Colonic mucosa (tissue), 4 donors: Measurements from ENCODE around the gene ESRRG. TPM values are rescaled to one million over a fixed set of nuclear protein-coding genes. Genes with fewer than 3 reads are reported as not detected.

ENCODE experiments used
- DNase-seq: peaks from one replicate; pipeline ENCODE4 v3.0.0-alpha.2; 2020
- H3K27ac ChIP-seq: fragments of 200-600 bp; one replicate; pipeline ENCODE4 v1.8.0; 2021
- H3K27me3 ChIP-seq: fragments of 200-600 bp; one replicate; pipeline ENCODE4 v1.8.0; 2021
- H3K36me3 ChIP-seq: fragments of 200-600 bp; one replicate; pipeline ENCODE4 v1.8.0; 2021
- H3K4me1 ChIP-seq: fragments of 200-600 bp; one replicate; pipeline ENCODE4 v1.8.0; 2021; ENCODE audit warnings: mild to moderate bottlenecking
- H3K4me3 ChIP-seq: fragments of 200-600 bp; one replicate; pipeline ENCODE4 v1.8.0; 2021
- H3K9ac ChIP-seq, 2 donors: one replicate each; pipeline ENCODE4 v1.7.0; 2013; ENCODE audit warnings: control low read depth in 2 of 2, low read depth in 2 of 2, low read length in 2 of 2
- H3K9me3 ChIP-seq: fragments of 200-600 bp; one replicate; pipeline ENCODE4 v1.8.0; 2021
- intact Hi-C: fragments of 100-400 bp; cut with DNase I; formaldehyde crosslinking; loops from one replicate; pipeline ENCODE4 v1.14.1; 2022
- total RNA-seq, 2 donors: library from RNA; stranded (reverse); fragmentation: NEBNext Ultra II Directional in 1 of 2; extraction: Animal tissue kit (Norgen Biotek cat#: 25700) in 1 of 2; gene quantifications; one replicate each; pipeline ENCODE4 v1.2.1, GENCODE V29; 2021
- TF ChIP-seq, protein P1 (sequence below): fragments of 200-600 bp; IDR thresholded peaks from one replicate; pipeline ENCODE4 v1.8.0; 2022; ENCODE audit warnings: antibody characterized with exemption, mild to moderate bottlenecking
- donor health status: healthy.
- donor health status: DM: no; HTN: no; CAD: no.
- donor health status: DM: no; HTN: no; CAD: no.

Gene ESRRG
- total RNA-seq, 2 donors from 2014 or later = 0.10 to 0.27 TPM

DNA sequence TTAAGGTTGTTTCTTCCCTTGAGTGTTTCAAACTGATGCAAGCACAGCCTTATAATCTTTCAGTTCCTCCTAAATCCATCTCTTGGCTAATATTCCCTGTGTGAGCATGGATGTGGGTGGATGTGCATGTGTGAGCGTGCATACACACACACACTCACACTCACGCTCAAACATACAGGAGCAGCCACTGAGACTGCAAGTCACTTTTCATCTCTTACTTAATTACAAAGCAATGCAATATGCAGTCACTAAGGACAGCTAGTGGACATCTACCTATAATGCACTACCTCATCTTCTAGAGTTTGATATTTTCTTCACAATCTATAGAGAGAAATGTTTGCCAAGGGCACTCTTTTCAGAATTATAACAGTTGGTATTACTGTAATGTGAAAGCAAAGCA lies 1.4 kb downstream of the ESRRG start:
- no peaks in the 10 kb centered on the region for H3K27me3 ChIP-seq
- DNase-seq = no peak
- H3K27ac ChIP-seq = no peak overlapping the region
- TF ChIP-seq, protein P1, sequence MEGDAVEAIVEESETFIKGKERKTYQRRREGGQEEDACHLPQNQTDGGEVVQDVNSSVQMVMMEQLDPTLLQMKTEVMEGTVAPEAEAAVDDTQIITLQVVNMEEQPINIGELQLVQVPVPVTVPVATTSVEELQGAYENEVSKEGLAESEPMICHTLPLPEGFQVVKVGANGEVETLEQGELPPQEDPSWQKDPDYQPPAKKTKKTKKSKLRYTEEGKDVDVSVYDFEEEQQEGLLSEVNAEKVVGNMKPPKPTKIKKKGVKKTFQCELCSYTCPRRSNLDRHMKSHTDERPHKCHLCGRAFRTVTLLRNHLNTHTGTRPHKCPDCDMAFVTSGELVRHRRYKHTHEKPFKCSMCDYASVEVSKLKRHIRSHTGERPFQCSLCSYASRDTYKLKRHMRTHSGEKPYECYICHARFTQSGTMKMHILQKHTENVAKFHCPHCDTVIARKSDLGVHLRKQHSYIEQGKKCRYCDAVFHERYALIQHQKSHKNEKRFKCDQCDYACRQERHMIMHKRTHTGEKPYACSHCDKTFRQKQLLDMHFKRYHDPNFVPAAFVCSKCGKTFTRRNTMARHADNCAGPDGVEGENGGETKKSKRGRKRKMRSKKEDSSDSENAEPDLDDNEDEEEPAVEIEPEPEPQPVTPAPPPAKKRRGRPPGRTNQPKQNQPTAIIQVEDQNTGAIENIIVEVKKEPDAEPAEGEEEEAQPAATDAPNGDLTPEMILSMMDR = no peak
- H3K4me3 ChIP-seq = no peak overlapping the region
- no peak overlapping the region for H3K9ac ChIP-seq
- intact Hi-C loops = no loop called here
- no peaks in the 10 kb centered on the region for H3K4me1 ChIP-seq
- H3K9me3 ChIP-seq = no peaks in the 10 kb centered on the region
- H3K36me3 ChIP-seq = no peaks in the 10 kb centered on the region

DNA sequence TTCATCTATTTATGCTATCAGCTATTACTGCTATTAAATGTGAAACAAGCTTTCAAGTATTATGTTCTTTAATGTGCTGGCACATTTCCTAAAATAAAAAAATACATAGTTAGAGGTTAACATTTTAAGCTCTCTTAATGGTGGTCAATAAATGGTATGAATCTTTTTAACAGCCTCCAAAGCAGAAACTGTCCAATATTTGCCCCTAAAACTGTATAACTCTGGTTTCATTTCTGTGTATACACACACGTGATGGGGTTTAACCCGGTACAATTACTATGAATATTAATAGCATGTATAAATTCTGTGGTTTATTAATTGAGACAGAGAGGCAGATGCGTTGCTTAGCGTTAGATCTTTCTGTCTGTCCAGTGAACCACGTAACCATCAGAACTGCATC lies 2.2 kb downstream of the ESRRG start:
- no peak overlapping the region for H3K4me3 ChIP-seq
- TF ChIP-seq, protein P1 = no peak
- no peaks in the 10 kb centered on the region for H3K36me3 ChIP-seq
- no peaks in the 10 kb centered on the region for H3K27me3 ChIP-seq
- H3K9me3 ChIP-seq = no peaks in the 10 kb centered on the region
- intact Hi-C loops = no loop called here
- H3K9ac ChIP-seq = no peak overlapping the region
- no peak for DNase-seq
- no peaks in the 10 kb centered on the region for H3K4me1 ChIP-seq
- no peak overlapping the region for H3K27ac ChIP-seq

DNA sequence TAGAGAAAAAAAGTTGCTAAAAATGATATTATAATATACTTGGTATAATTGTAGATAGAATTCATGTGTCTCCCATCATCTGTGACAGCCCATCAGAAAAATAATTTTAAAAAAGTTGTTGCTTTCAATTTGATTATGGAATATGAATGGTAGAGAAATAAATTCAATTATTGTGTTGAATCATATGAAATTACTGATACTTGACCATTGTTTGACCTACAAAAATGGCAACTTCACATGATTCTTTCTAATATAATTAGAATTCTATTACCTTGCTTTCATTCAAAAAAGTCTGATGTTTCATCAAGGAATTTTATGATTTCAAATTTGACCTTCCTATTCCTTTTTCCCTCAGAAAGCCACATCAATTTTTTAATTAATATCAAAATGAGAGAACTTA lies 11.5 kb downstream of the ESRRG start:
- intact Hi-C loops = no loop called here

DNA sequence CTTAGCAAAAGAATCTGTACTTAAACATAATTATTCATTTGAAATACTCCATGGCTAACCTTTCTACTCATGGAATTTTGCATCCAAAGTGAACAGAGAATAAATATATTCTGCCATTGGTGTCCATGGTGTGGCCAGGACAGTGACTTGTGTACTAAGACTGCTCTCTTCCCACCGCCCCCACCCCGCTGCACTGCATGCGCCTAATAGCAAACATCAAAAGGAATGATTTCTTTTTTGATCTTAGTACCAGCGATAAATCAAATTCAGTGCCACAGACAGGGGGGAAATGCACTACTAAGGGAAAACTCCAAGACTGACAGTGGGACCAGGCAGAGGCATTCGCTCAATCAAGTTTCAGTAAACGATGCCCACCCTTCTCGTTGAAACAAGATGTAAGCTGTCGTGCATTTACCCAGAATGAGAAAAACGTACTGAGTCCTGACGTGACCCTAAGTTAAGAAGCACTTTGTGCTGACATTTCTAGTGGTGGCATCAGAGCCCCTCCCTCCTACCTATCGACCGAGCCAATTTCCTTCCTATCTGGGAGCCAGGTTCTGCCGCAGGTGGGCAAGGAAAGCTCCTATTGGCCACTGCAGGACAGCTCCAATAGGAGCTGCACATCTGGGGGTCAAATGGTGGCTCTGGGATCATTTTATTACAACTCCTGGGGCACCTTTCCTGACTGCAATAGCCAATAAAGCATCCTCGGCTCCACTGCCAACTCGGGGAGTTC lies 12.5 kb downstream of the ESRRG start:
- intact Hi-C loops = no loop called here
- Histone ChIP-seq H3K27ac (no peak overlapping the region), H3K36me3 (no peaks in the 10 kb centered on the region), H3K4me1 (no peaks in the 10 kb centered on the region), H3K4me3 (no peak overlapping the region), H3K9me3 (no peaks in the 10 kb centered on the region), H3K9ac (no peak overlapping the region), H3K27me3 (no peaks in the 10 kb centered on the region)
- DNase-seq = no peak
- TF ChIP-seq, protein P1 = no peak

More for the DNA sequence above, 11.5 kb downstream of the ESRRG start:
- Histone ChIP-seq H3K9me3 (no peaks in the 10 kb centered on the region), H3K9ac (no peak overlapping the region), H3K36me3 (no peaks in the 10 kb centered on the region), H3K27me3 (no peaks in the 10 kb centered on the region), H3K4me3 (no peak overlapping the region), H3K27ac (no peak overlapping the region), H3K4me1 (no peaks in the 10 kb centered on the region)
- TF ChIP-seq, protein P1 = no peak
- DNase-seq = no peak

DNA sequence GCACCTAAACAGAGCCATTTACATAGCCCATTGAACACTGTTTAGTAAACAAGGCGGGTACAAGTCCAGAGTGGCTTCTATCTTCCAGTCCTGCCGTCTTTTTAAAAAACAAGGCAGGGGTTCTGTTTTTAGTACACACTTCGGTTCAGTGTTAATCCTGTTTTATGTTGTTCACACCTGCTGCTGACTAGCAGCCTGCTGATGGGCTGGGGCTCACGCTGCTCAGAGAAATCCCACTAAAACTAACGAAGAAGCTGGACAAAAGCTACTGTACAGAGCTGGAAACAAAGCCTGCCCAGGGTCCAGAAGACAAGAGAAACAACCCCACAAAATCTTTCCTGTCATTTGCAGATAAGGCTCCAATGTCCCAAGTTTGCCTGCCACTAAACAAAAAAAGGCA lies 13.2 kb downstream of the ESRRG start:
- Histone ChIP-seq H3K4me3 (no peak overlapping the region), H3K27ac (no peak overlapping the region), H3K36me3 (no peaks in the 10 kb centered on the region), H3K27me3 (no peaks in the 10 kb centered on the region), H3K9me3 (no peaks in the 10 kb centered on the region), H3K9ac (no peak overlapping the region), H3K4me1 (no peaks in the 10 kb centered on the region)
- DNase-seq = no peak
- TF ChIP-seq, protein P1 = no peak
- intact Hi-C loops = no loop called here
